Measurements from ENCODE around the gene CSAD. TPM values are rescaled to one million over a fixed set of nuclear protein-coding genes. Genes with fewer than 3 reads are reported as not detected.
A peak's percentile ranks its signal among the peaks of the same experiment; 100 is the strongest.

Gene CSAD
- total and polyA plus RNA-seq, 2 donors (not counting 1 experiment from before 2014, with no cell fraction given) = 57.0 to 64.6 TPM

DNA sequence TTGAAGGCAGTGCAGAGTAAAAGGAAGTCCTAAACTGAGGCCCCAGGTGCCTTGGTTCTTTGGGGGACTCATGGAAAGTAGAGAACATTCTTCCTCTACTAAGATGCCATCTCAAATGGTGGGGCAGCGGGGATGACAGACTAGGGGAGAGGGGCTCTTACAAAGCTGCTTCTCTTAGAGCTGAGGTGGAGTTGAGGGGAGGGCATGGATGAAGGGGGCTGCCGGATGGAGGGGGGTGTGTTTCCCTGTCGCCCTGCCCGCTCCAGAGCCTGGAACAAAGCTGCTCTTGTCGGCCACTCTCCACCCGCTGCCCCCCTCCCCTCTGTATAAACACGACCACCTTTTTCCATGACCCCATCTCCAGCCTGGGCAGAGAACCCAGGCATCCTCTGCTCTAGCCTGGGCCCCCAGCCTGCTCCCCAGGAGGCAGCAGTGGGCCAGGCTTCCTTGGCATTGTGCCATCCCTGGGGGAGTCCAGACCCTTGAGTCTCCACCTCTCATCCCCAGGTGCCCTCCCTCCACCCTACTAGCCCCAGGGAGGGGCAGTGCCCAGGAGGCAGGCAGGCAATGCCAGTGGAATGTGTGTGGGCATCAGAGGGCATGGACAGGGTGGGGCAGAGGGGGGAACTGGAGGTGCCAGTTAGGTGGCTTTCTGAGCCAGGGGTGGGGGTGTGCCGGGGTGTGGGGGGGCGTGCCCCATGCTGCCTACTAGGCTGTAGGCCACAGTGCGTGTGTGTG lies 49.6 kb upstream of the CSAD start:
- no peak for DNase-seq
- TF ChIP-seq EZH2 (IDR thresholded peaks at IDR 0.05; ENCODE audit: borderline replicate concordance, insufficient read depth, low read depth, low read length, poor library complexity, severe bottlenecking) = no peak
- TF ChIP-seq, protein P1, sequence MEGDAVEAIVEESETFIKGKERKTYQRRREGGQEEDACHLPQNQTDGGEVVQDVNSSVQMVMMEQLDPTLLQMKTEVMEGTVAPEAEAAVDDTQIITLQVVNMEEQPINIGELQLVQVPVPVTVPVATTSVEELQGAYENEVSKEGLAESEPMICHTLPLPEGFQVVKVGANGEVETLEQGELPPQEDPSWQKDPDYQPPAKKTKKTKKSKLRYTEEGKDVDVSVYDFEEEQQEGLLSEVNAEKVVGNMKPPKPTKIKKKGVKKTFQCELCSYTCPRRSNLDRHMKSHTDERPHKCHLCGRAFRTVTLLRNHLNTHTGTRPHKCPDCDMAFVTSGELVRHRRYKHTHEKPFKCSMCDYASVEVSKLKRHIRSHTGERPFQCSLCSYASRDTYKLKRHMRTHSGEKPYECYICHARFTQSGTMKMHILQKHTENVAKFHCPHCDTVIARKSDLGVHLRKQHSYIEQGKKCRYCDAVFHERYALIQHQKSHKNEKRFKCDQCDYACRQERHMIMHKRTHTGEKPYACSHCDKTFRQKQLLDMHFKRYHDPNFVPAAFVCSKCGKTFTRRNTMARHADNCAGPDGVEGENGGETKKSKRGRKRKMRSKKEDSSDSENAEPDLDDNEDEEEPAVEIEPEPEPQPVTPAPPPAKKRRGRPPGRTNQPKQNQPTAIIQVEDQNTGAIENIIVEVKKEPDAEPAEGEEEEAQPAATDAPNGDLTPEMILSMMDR (IDR thresholded peaks at IDR 0.05) = no peak
- no peaks in the 10 kb centered on the region for H3K9me3 Mint-ChIP-seq (ENCODE audit: insufficient read depth)
- intact Hi-C loops (cut with micrococcal nuclease) = no loop called here
- Histone ChIP-seq H3K9me3 (ENCODE audit: control extremely low read depth in 1 of 3, control insufficient read depth in 2 of 3, insufficient read depth in 1 of 3, low read length in 2 of 3) (peaks cover 0 to 3% (median 0%) of the 10 kb centered on the region in 3 donors), H2AFZ (ENCODE audit: insufficient read depth, low read depth, low read length, poor library complexity, severe bottlenecking) (no peak overlapping the region), H3K4me3 (ENCODE audit: control extremely low read depth in 1 of 5, extremely low read depth in 1 of 5, insufficient read depth in 1 of 5, low read depth in 2 of 5, low read length in 4 of 5) (no peak overlapping the region), H4K20me1 (ENCODE audit: control insufficient read depth, insufficient read depth, low read length, poor library complexity, severe bottlenecking) (no peaks in the 10 kb centered on the region), H3K27me3 (replicated peaks in 1 of 4; ENCODE audit: control extremely low read depth in 1 of 4, control insufficient read depth in 3 of 4, insufficient read depth in 4 of 4, low read length in 3 of 4) (peaks cover 0 to 11% (median 2%) of the 10 kb centered on the region in 4 experiments), H3K4me1 (ENCODE audit: control insufficient read depth in 2 of 2, insufficient read depth in 2 of 2, low read length in 2 of 2) (peaks cover 17 to 28% of the 10 kb centered on the region in 2 donors), H3K27ac (ENCODE audit: low read length in 2 of 2) (no peak overlapping the region), H3K4me2 (replicated peaks; ENCODE audit: low read depth, low read length, poor library complexity, severe bottlenecking) (no peak overlapping the region), H3K79me2 (ENCODE audit: control insufficient read depth, insufficient read depth, low read length) (no peaks in the 10 kb centered on the region), H3K9ac (ENCODE audit: low read length) (no peak overlapping the region), H3K36me3 (replicated peaks in 1 of 2; ENCODE audit: control extremely low read depth in 1 of 2, control insufficient read depth in 1 of 2, extremely low read depth in 1 of 2, insufficient read depth in 2 of 2, low read length in 1 of 2) (no peaks in the 10 kb centered on the region)
- peak overlapping the region; percentile 41 for H3K27ac Mint-ChIP-seq
- peaks cover 6% of the 10 kb centered on the region for H3K27me3 Mint-ChIP-seq
- peaks cover 21% of the 10 kb centered on the region for H3K4me1 Mint-ChIP-seq
- 88% methylated on average over 2 of the region's 10 CpGs for WGBS (ENCODE audit: insufficient coverage)
- ChIA-PET POLR2A (interaction anchor here (0.6 kb wide), 1 partner anchor 26 kb away, joined by 9 read pairs; no protein-coding TSS in a partner anchor), CTCF (interaction anchor here (2.8 kb wide), 1 partner anchor 16 kb away, joined by 17 read pairs; no protein-coding TSS in a partner anchor)
- no peak for ATAC-seq (ENCODE audit: low read depth)
- H3K4me3 Mint-ChIP-seq = peak overlapping the region; percentile 45

DNA sequence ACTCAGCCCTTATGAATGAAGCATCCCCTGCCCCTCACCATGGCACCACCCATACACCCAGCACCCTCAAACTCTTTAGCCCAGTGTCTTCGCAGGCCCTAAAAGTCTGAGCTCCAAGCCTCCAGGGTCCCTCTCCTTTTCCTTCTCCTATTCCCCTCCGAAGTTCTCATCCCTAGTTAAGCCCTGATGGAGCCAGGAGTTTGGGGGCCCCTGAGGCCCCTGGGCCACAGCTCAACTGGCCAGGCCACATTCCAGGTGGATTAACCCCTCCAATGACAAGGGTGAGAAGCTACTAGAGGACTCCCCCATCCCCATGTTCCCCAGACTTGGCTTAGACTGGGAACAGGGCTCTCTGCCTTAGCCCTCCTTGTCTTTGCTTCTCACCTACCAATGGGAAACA lies 48.7 kb upstream of the CSAD start:
- peaks cover 19% of the 10 kb centered on the region for H3K4me1 Mint-ChIP-seq

More for the DNA sequence above, 48.7 kb upstream of the CSAD start:
- Histone ChIP-seq H3K9ac (ENCODE audit: low read length) (no peak overlapping the region), H3K79me2 (ENCODE audit: control insufficient read depth, insufficient read depth, low read length) (no peaks in the 10 kb centered on the region), H3K36me3 (replicated peaks in 1 of 2; ENCODE audit: control extremely low read depth in 1 of 2, control insufficient read depth in 1 of 2, extremely low read depth in 1 of 2, insufficient read depth in 2 of 2, low read length in 1 of 2) (no peaks in the 10 kb centered on the region), H3K4me3 (ENCODE audit: control extremely low read depth in 1 of 5, extremely low read depth in 1 of 5, insufficient read depth in 1 of 5, low read depth in 2 of 5, low read length in 4 of 5) (no peak overlapping the region), H2AFZ (ENCODE audit: insufficient read depth, low read depth, low read length, poor library complexity, severe bottlenecking) (no peak overlapping the region), H3K9me3 (ENCODE audit: control extremely low read depth in 1 of 3, control insufficient read depth in 2 of 3, insufficient read depth in 1 of 3, low read length in 2 of 3) (no peaks in the 10 kb centered on the region), H3K4me1 (ENCODE audit: control insufficient read depth in 2 of 2, insufficient read depth in 2 of 2, low read length in 2 of 2) (peaks cover 17 to 26% of the 10 kb centered on the region in 2 donors), H3K27me3 (replicated peaks in 1 of 4; ENCODE audit: control extremely low read depth in 1 of 4, control insufficient read depth in 3 of 4, insufficient read depth in 4 of 4, low read length in 3 of 4) (peaks cover 0 to 11% (median 2%) of the 10 kb centered on the region in 4 experiments), H3K4me2 (replicated peaks; ENCODE audit: low read depth, low read length, poor library complexity, severe bottlenecking) (no peak overlapping the region), H3K27ac (ENCODE audit: low read length in 2 of 2) (no peak overlapping the region), H4K20me1 (ENCODE audit: control insufficient read depth, insufficient read depth, low read length, poor library complexity, severe bottlenecking) (no peaks in the 10 kb centered on the region)
- ChIA-PET POLR2A (interaction anchor here (0.6 kb wide), 1 partner anchor 26 kb away, joined by 9 read pairs; no protein-coding TSS in a partner anchor), CTCF (interaction anchor here (1.0 to 2.8 kb wide), 2 partner anchors 16 to 92 kb away, joined by 3 to 17 read pairs; partner anchors contain the start of gene AAAS)
- DNase-seq (no peak), ATAC-seq (ENCODE audit: low read depth) (no peak)
- H3K27me3 Mint-ChIP-seq = peaks cover 6% of the 10 kb centered on the region
- H3K4me3 Mint-ChIP-seq = no peak overlapping the region
- intact Hi-C loops (cut with micrococcal nuclease) = no loop called here
- peak overlapping the region; percentile 53 for H3K27ac Mint-ChIP-seq
- WGBS (ENCODE audit: insufficient coverage) = 94% methylated on average over 2 of the region's 2 CpGs
- TF ChIP-seq, protein P1 (IDR thresholded peaks at IDR 0.05) = no peak
- TF ChIP-seq EZH2 (IDR thresholded peaks at IDR 0.05; ENCODE audit: borderline replicate concordance, insufficient read depth, low read depth, low read length, poor library complexity, severe bottlenecking) = no peak
- H3K9me3 Mint-ChIP-seq (ENCODE audit: insufficient read depth) = no peaks in the 10 kb centered on the region
